PC-3 (cell line): Measurements from ENCODE around the gene SNED1. TPM values are rescaled to one million over a fixed set of nuclear protein-coding genes. Genes with fewer than 3 reads are reported as not detected.

Source experiments
- ATAC-seq: fragments of 200-7000 bp; cut with Tn5 transposase; 2 replicates; pipeline ENCODE4 v1.9.1; 2020; ENCODE audit warnings: mild to moderate bottlenecking, moderate library complexity
- BruUV-seq: library from RNA; stranded (reverse); fragments of 400-500 nt; replicated peaks from 2 replicates; lab custom pipeline; 2021; lab: Mats Ljungman, UMichigan
- CTCF ChIA-PET: fragments of 300-600 bp; sonication (Branson Sonifier 250); formaldehyde crosslinking; loops from one replicate; lab custom pipeline; 2022; ENCODE audit warnings: antibody characterized with exemption; lab: Charles Lee
- POLR2A ChIA-PET: fragments of 300-600 bp; sonication (Branson Sonifier 250); formaldehyde crosslinking; loops from one replicate; lab custom pipeline; 2022; ENCODE audit warnings: antibody characterized with exemption; ENCODE audit not compliant: unreplicated experiment; lab: Charles Lee
- DNase-seq: peaks from one replicate; pipeline ENCODE4 v3.0.0-alpha.2; 2015
- H2AFZ ChIP-seq: fragments of 300-600 bp; sonication (generic); 2 replicates; pipeline ENCODE4 v1.6.0; 2016; ENCODE audit warnings: antibody characterized with exemption, low read length
- H3F3A ChIP-seq: fragments of 300-600 bp; sonication (generic); one replicate; pipeline ENCODE4 v1.6.0; 2017; ENCODE audit warnings: antibody characterized with exemption, low read length, control low read depth, mild to moderate bottlenecking; ENCODE audit not compliant: unreplicated experiment
- H3K27ac ChIP-seq: fragments of 300-600 bp; sonication (generic); 2 replicates; pipeline ENCODE4 v1.5.1; 2016; ENCODE audit warnings: mild to moderate bottlenecking, low read length
- H3K27me3 ChIP-seq: fragments of 300-600 bp; sonication (generic); 2 replicates; pipeline ENCODE4 v1.6.1; 2016; ENCODE audit warnings: low read length, mixed read lengths
- H3K36me3 ChIP-seq: fragments of 300-600 bp; sonication (generic); 2 replicates; pipeline ENCODE4 v1.6.1; 2016; ENCODE audit warnings: low read depth, mixed run types, low read length, mixed read lengths
- H3K4me1 ChIP-seq: fragments of 300-600 bp; sonication (generic); 2 replicates; pipeline ENCODE4 v1.5.1; 2016; ENCODE audit warnings: low read length; ENCODE audit not compliant: insufficient read depth
- H3K4me2 ChIP-seq: fragments of 300-600 bp; sonication (generic); 2 replicates; pipeline ENCODE4 v1.6.0; 2016; ENCODE audit warnings: low read length
- H3K4me3 ChIP-seq: fragments of 300-600 bp; sonication (generic); 2 replicates; pipeline ENCODE4 v1.5.1; 2016; ENCODE audit warnings: mild to moderate bottlenecking, low read length, mixed read lengths
- H3K79me2 ChIP-seq: fragments of 300-600 bp; sonication (generic); 2 replicates; pipeline ENCODE4 v1.6.1; 2017; ENCODE audit warnings: low read length, mixed read lengths
- H3K9ac ChIP-seq: fragments of 300-600 bp; sonication (generic); 2 replicates; pipeline ENCODE4 v1.6.0; 2016; ENCODE audit warnings: mild to moderate bottlenecking, low read length
- H3K9me2 ChIP-seq: fragments of 300-600 bp; sonication (generic); replicated peaks from 2 replicates; pipeline ENCODE4 v1.6.1; 2016; ENCODE audit warnings: mixed run types, low read length, mixed read lengths
- H3K9me3 ChIP-seq: fragments of 300-600 bp; sonication (generic); 2 replicates; pipeline ENCODE4 v1.6.1; 2016; ENCODE audit warnings: low read length, mixed read lengths
- H4K20me1 ChIP-seq: fragments of 300-600 bp; sonication (generic); 2 replicates; pipeline ENCODE4 v1.6.1; 2016; ENCODE audit warnings: low read length, mixed read lengths
- EZH2 ChIP-seq: fragments of 300-600 bp; sonication (generic); IDR thresholded peaks from one replicate; pipeline ENCODE4 v1.6.1; 2017; ENCODE audit warnings: antibody characterized with exemption, mild to moderate bottlenecking, low read length; ENCODE audit not compliant: unreplicated experiment
- EZH2phosphoT487 ChIP-seq: fragments of 300-600 bp; sonication (generic); IDR thresholded peaks from 2 replicates; pipeline ENCODE4 v1.6.1; 2018; ENCODE audit warnings: mild to moderate bottlenecking, antibody characterized with exemption, low read length, borderline replicate concordance
- intact Hi-C: fragments of 100-400 bp; cut with micrococcal nuclease; formaldehyde crosslinking; loops from 2 replicates; pipeline ENCODE4 v1.9.0; 2023
- total RNA-seq: library from RNA; depleted of rRNA; stranded (reverse); fragments of >200 nt; gene quantifications from 2 replicates; pipeline ENCODE4 v1.2.3, GENCODE V29; 2014
- TF ChIP-seq, protein P1 (sequence below): fragments of 300-600 bp; sonication (generic); conservative IDR thresholded peaks from 2 replicates; pipeline ENCODE4 v1.5.1; 2017; ENCODE audit warnings: antibody characterized with exemption, low read depth, mild to moderate bottlenecking, low read length

SNED1 gene
- total RNA-seq, 1 experiment from 2014 or later = 0.66 TPM

DNA sequence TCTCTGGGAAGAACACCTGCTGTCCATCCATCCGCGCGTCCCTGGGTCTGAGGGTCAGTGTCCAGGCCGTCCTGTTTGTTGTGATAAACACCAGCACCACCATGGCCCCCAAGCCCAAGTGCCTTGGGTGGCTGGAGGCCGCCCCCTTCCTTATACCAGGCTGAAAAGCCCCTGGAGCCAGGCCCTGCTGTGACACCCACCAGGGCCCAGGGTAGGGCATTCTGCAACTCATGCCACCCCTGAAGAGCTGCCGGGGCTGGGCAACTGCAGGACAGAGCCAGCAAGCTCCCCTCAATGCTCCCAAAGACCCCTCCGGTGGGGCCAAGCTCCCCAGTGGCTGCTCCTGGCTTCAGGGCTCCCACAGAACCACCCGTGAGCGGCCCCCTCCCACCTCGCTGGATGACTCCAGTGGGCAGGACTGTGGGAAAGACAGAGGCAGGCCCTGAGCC lies 31.9 kb upstream of the SNED1 start:
- no peaks in the 10 kb centered on the region for H3K9me3 ChIP-seq
- no peaks in the 10 kb centered on the region for H3K27me3 ChIP-seq
- no peaks in the 10 kb centered on the region for H3K9me2 ChIP-seq
- no peak overlapping the region for H3K4me3 ChIP-seq
- POLR2A ChIA-PET = no interaction called here
- H2AFZ ChIP-seq = no peak overlapping the region
- intact Hi-C loops = no loop called here
- H3K36me3 ChIP-seq = no peaks in the 10 kb centered on the region
- no TSS peak for BruUV-seq
- H3K79me2 ChIP-seq = no peaks in the 10 kb centered on the region
- H3K27ac ChIP-seq = no peak overlapping the region
- TF ChIP-seq EZH2 (no peak), EZH2phosphoT487 (no peak)
- TF ChIP-seq, protein P1, sequence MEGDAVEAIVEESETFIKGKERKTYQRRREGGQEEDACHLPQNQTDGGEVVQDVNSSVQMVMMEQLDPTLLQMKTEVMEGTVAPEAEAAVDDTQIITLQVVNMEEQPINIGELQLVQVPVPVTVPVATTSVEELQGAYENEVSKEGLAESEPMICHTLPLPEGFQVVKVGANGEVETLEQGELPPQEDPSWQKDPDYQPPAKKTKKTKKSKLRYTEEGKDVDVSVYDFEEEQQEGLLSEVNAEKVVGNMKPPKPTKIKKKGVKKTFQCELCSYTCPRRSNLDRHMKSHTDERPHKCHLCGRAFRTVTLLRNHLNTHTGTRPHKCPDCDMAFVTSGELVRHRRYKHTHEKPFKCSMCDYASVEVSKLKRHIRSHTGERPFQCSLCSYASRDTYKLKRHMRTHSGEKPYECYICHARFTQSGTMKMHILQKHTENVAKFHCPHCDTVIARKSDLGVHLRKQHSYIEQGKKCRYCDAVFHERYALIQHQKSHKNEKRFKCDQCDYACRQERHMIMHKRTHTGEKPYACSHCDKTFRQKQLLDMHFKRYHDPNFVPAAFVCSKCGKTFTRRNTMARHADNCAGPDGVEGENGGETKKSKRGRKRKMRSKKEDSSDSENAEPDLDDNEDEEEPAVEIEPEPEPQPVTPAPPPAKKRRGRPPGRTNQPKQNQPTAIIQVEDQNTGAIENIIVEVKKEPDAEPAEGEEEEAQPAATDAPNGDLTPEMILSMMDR = no peak
- H3K4me1 ChIP-seq = no peaks in the 10 kb centered on the region
- no peaks in the 10 kb centered on the region for H4K20me1 ChIP-seq
- no peak for ATAC-seq
- H3K9ac ChIP-seq = no peak overlapping the region
- H3F3A ChIP-seq = no peaks in the 10 kb centered on the region
- CTCF ChIA-PET = no interaction called here
- no peak for DNase-seq
- no peak overlapping the region for H3K4me2 ChIP-seq

GRCh38 chr2:240966906-240967680 lies 31.3 kb upstream of the SNED1 start:
- no TSS peak for BruUV-seq
- POLR2A ChIA-PET = no interaction called here
- no peaks in the 10 kb centered on the region for H4K20me1 ChIP-seq
- intact Hi-C loops = no loop called here
- no peak overlapping the region for H3K4me2 ChIP-seq
- H3K27me3 ChIP-seq = no peaks in the 10 kb centered on the region; the same call in 1 of the 2 replicates
- H3K4me1 ChIP-seq = no peaks in the 10 kb centered on the region
- no peak overlapping the region for H3K27ac ChIP-seq
- no peak overlapping the region for H3K9ac ChIP-seq
- no peaks in the 10 kb centered on the region for H3K9me3 ChIP-seq
- DNase-seq = no peak
- ATAC-seq = no peak
- H3F3A ChIP-seq = no peaks in the 10 kb centered on the region
- H3K36me3 ChIP-seq = no peaks in the 10 kb centered on the region
- H3K9me2 ChIP-seq = no peaks in the 10 kb centered on the region
- no peaks in the 10 kb centered on the region for H3K79me2 ChIP-seq
- TF ChIP-seq, protein P1 = no peak
- TF ChIP-seq EZH2phosphoT487 (no peak), EZH2 (no peak)
- H2AFZ ChIP-seq = no peak overlapping the region
- CTCF ChIA-PET = no interaction called here
- no peak overlapping the region for H3K4me3 ChIP-seq
